Kasumi-1 (cell line): Measurements from ENCODE around the gene DNAH9.

Source experiments
- DNase-seq, 2 experiments: peaks; one replicate each; lab custom pipeline; 2025; lab: John Stamatoyannopoulos, UW

DNAH9 gene

GRCh38 chr17:11671126-11671525 is 72.9 kb downstream of the DNAH9 start:
- DNase-seq: no peak

- no peak for DNase-seq
These were observed 84.4 kb downstream of the DNAH9 start for GRCh38 chr17:11682646-11683045.

- DNase-seq: no peak
These were observed 92.4 kb downstream of the DNAH9 start for GRCh38 chr17:11690681-11691080.

- DNase-seq: no peak
These were observed 94.4 kb downstream of the DNAH9 start for GRCh38 chr17:11692688-11693087.

GRCh38 chr17:11693284-11693683 is 95.0 kb downstream of the DNAH9 start:
- no peak for DNase-seq

GRCh38 chr17:11700668-11701067 is 102.4 kb downstream of the DNAH9 start:
- DNase-seq: no peak

GRCh38 chr17:11701911-11702310 is 103.6 kb downstream of the DNAH9 start:
- no peak for DNase-seq

- DNase-seq: no peak
These were observed 105.8 kb downstream of the DNAH9 start for GRCh38 chr17:11704041-11704440.

- DNase-seq: no peak
These were observed 106.8 kb downstream of the DNAH9 start for GRCh38 chr17:11705111-11705510.

- DNase-seq: no peak
These were observed 109.3 kb downstream of the DNAH9 start for GRCh38 chr17:11707586-11707985.

GRCh38 chr17:11712456-11712855 is 114.2 kb downstream of the DNAH9 start:
- DNase-seq: no peak

GRCh38 chr17:11719203-11719602 is 120.9 kb downstream of the DNAH9 start:
- no peak for DNase-seq

GRCh38 chr17:11719856-11720255 is 121.6 kb downstream of the DNAH9 start:
- no peak for DNase-seq

- DNase-seq: no peak
These were observed 122.5 kb downstream of the DNAH9 start for GRCh38 chr17:11720816-11721215.

- no peak for DNase-seq
These were observed 132.5 kb downstream of the DNAH9 start for GRCh38 chr17:11730747-11731146.

- DNase-seq: no peak
These were observed 138.5 kb downstream of the DNAH9 start for GRCh38 chr17:11736613-11737312.

- no peak for DNase-seq
These were observed 139.0 kb downstream of the DNAH9 start for GRCh38 chr17:11737313-11737679.

- no peak for DNase-seq
These were observed 139.9 kb downstream of the DNAH9 start for GRCh38 chr17:11738151-11738550.

- no peak for DNase-seq
These were observed 141.1 kb downstream of the DNAH9 start for GRCh38 chr17:11739351-11739750.

- no peak for DNase-seq
These were observed 141.6 kb downstream of the DNAH9 start for GRCh38 chr17:11739848-11740247.

GRCh38 chr17:11742886-11743285 is 144.6 kb downstream of the DNAH9 start:
- no peak for DNase-seq

GRCh38 chr17:11744696-11745095 is 146.4 kb downstream of the DNAH9 start:
- no peak for DNase-seq

GRCh38 chr17:11747441-11747840 is 149.2 kb downstream of the DNAH9 start:
- no peak for DNase-seq

- DNase-seq: no peak
These were observed 159.5 kb downstream of the DNAH9 start for GRCh38 chr17:11757815-11758214.
